GM04503 (cell line): ENCODE data around the gene C1QL1.
A peak's percentile ranks its signal among the peaks of the same experiment; 100 is the strongest.
"Not testable (repeated sequence)": the region's sequence is repeated elsewhere in the genome, so short reads cannot be mapped to it uniquely, and the experiment has no call there.

Experiments
- DNase-seq: peaks from one replicate; pipeline ENCODE4 v3.0.0-alpha.2; 2012; ENCODE audit warnings: low read depth

Gene C1QL1

DNA sequence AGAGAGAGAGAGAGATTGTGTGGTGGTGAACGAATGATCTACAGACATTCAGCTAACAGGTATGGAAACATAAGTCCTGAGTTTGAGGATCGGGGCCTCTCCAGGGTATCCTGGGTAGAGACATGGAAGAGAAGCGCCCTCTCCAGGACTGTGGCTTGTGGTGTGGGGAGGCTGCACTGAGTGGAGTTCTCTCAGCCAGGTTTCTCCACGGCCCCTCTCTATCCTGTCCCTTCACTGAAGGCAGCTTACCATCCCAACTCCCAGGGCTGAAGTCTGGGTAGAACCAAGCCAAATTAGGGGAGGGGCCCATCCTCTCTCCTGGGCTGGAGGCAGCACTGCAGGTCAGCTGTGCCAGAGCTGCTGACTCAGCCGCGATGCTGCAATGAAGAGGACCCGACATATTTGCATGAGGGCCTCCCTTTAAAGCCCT, 6.2 kb downstream of the C1QL1 start:
- DNase-seq = no peak

- no peak for DNase-seq
These were observed 7.4 kb downstream of the C1QL1 start for GRCh38 chr17:44960691-44961090.

GRCh38 chr17:44959821-44960531, 8.1 kb downstream of the C1QL1 start:
- DNase-seq = no peak

GRCh38 chr17:44956998-44957981, 10.8 kb downstream of the C1QL1 start:
- DNase-seq = no peak

- no peak for DNase-seq
These were observed 12.3 kb downstream of the C1QL1 start for GRCh38 chr17:44955674-44956425.

DNA sequence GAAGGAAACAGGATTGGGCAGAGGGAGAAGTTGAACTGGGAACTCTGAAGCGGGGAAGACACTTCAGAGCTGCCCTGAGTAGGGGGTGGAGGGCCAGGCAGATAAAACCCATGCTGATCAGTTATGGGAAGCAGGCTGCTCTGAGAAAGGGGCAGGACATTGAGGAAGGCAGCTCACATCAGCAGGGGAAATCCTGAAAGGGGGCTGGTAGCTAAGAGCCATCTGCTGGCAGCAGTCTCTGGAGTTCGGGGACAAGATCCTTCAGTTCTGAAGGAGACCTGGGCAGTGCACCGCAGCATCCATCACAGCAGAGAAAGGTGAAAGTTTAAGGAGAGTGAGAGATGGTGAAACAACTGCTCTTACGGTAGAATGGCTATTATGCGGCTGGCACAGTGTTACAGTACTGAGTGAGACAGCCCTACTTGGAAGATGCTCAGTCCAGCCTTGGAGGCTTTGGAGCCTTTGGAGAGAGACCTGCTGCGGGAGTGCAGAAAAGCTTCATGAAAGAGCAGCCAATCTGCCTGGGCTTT, 15.1 kb downstream of the C1QL1 start:
- DNase-seq = no peak

DNA sequence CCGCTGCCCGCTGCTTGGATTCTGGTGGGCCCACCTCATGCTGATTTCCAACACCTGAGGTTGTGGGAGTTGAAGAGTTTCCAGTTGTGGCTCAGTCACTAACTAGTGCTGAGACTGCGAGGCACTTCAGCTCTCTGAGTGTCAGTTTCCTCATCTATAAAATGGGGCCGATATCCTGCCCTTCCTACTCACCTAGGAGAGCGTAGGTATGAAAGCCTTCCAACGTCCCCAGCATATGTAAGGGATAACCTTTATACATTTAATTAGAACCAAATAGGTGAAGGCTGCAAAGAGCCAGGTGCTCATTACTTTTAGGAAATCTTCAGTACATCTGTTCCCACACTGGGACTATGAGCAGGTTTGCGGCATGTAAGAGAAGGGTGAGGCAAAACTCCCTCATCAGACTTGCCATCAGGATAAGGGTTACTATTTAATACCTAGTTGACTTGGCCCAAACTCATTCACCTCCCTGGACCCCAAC, 19.7 kb downstream of the C1QL1 start:
- no peak for DNase-seq

DNA sequence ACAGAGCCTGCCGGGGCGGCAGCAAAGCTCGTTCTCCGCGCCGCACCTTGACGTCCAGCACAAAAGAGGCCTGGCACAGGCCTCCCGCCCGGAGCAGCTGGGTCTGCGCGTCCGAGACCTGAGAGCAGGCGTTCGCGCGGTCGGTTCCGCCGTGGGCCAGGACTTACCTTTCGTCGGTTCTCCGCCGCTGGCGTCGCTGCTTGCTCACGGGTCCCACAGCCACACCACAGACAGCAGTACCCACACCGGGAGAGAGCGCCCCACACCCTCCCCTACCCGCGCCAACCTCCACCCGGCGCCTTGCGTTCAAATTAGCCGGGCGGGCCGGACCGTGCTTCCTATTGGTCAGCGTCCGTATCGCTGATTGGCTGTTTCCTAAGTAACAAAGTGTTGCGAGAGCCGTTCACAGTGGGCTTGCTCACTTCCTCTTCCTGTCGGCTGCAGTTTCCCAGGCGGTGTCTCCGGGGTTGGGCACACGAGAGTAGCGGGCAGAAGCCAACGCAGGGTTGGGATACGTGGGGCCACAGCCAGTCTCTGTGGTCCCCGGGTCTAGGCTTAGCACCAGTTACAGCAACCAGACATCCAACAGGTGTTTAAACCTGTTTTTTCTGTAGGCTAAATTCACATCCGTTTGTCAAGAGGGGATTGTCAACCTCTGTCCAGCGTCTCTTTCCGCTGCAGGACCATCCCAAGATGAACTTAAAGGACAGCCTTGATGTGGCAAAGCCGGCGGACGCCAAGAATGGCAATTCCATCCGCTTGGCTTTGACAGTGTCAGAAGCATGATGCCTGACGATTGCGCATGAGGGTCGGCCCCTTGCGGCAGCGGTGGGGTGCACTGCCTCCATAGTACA, 20.4 kb downstream of the C1QL1 start, which contains the start of gene KIF18B:
Gene KIF18B (minus strand): TSS at position 313 of the 854 bp plus-strand sequence. CDS start 11,429 bp downstream, outside the sequence.
- peak; percentile 73 for DNase-seq

DNA sequence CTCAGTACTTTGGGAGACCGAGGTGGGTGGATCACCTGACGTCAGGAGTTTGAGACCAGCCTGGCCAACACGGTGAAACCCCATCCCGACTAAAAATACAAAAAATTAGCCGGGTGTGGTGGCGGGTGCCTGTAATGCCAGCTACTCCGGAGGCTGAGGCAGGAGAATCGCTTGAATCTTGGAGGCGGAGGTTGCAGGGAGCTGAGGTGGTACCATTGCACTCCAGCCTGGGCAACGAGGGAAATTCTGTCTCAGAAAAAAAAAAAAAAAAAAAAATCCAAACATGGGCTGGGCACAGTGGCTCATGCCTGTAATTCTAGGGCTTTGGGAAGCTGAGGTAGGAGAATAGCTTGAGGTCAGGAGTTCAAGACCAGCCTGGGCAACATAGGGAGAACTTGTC, 22.5 kb downstream of the C1QL1 start:
- not testable (repeated sequence) for DNase-seq

DNA sequence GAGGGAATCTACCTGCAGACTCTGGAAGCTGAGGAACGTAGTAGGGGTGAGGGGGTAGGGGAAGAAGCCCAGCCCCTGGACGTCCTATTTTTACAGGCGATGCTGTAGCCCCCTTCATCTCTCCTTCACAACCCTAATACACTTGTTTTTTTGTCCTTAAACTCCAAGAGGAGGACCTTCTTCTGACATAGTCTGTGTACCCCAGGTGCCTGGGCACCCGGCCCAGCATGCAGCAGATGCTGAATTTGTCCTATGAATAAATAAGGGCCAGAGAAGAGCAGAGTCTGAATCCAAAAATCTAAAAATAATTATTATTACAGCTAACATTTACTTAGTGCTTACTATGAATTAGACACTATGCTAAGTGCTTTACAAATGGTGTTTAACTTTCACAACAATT, 25.6 kb downstream of the C1QL1 start:
- DNase-seq = no peak

GRCh38 chr17:44941712-44942331, 26.3 kb downstream of the C1QL1 start:
- no peak for DNase-seq

DNA sequence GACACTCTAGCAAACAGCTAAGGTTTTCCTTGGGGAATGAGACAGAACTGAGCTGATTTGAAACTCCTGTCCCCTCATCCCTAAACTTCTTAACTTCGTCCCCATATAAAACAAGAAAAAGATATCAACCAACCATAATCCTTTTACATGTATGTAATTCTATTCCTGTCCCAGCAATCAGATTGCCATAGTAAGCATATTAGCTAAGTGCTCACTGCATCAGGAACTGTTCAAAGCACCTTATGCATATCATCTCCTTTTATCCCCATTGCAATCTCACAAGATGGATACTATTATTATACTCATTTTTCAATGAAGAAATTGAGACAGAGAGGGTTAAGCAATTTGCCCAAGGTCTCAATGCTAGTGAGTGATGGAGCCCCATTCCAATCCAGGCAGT, 27.3 kb downstream of the C1QL1 start:
- no peak for DNase-seq

DNA sequence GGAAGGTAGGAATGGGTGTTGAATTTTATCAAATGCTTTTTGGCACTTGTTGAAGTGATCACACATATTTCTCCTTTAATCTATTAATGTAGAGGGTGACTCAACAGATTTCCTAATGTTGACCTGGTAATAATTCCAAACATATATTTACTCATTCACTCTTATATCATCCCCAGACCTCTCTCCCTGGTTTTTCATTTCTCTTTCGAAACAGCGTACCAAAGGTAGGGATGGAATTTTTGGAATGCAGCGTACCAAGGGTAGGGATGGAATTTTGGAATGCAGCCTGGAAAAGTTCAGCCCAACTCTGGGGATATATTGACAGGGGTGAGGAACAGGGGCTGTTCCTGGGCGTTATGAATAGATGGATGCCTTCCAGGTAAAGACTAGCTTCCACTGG, 27.8 kb downstream of the C1QL1 start:
- no peak for DNase-seq

DNA sequence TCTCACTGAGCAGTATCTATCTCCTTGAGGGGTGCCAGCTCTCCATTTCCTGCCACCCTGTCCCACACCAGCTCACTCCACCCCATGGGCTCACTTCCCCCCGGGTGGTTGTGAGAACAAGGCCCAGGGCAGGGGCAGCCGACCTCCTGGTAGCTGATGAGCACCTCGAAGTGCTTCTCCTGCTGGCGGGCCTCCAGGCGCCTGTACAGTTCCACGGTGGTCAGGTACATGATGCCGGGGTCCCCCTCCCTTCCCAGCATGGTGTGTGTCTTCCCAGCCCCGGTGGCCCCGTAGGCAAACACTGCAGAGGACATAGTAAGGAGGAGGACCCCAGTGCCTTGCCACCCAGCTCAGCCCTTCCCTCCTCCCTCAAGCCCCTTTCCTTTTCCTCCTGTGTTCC, 33.0 kb downstream of the C1QL1 start:
- DNase-seq = no peak

- no peak for DNase-seq
These were observed 33.4 kb downstream of the C1QL1 start for GRCh38 chr17:44934745-44935105.

- DNase-seq = no peak
These were observed 34.0 kb downstream of the C1QL1 start for GRCh38 chr17:44933824-44934744.

DNA sequence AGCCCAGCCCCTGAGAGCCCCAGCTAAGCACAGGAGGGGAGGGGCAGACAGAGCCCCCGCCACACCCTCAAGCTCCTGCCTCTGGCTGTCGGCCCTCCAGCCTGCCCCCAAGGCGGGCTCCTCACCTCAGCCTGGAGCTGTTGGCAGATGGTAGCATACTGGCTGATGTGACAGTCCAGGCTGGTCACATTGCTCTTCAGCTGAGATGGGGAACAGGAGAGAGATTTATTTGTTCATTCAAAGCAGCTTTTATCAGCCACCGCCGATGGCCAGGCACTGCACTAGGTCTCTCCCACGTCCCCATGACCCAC, 35.4 kb downstream of the C1QL1 start:
- no peak for DNase-seq

- DNase-seq = no peak
These were observed 35.9 kb downstream of the C1QL1 start for GRCh38 chr17:44932096-44932786.

- DNase-seq = no peak
These were observed 36.7 kb downstream of the C1QL1 start for GRCh38 chr17:44931376-44931775.
